Measurements from ENCODE around the gene IMMP1L.

The IMMP1L gene, protein sequence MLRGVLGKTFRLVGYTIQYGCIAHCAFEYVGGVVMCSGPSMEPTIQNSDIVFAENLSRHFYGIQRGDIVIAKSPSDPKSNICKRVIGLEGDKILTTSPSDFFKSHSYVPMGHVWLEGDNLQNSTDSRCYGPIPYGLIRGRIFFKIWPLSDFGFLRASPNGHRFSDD

GRCh38 chr11:31509429-31510345 lies at the start of gene IMMP1L, which contains the start of gene ELP4:
TSS of gene IMMP1L (minus strand) at chr11:31509622. CDS start at chr11:31463276, 46,346 bp downstream.
TSS of gene ELP4 (plus strand) at chr11:31509767. CDS start at chr11:31509785, 18 bp downstream.
- Mint-ChIP-seq H3K4me3 (peak within 1 kb of the TSS; percentile 86), H3K27ac (peak within 1 kb of the TSS; percentile 90), H3K9me3 (no peaks in the 10 kb centered on the region), H3K4me1 (ENCODE audit: low read depth) (peaks cover 5% of the 10 kb centered on the region), H3K27me3 (no peaks in the 10 kb centered on the region), H3K36me3 (ENCODE audit: low read depth) (peaks cover 15% of the 10 kb centered on the region)
- intact Hi-C loops (cut with micrococcal nuclease) = loop anchor here (1.0 to 10.0 kb wide), 2 partner anchors 140 to 295 kb away; partner anchors contain the start of genes DCDC1 and DNAJC24

- Mint-ChIP-seq H3K4me1 (ENCODE audit: low read depth) (no peaks in the 10 kb centered on the region), H3K27ac (no peak overlapping the region), H3K9me3 (no peaks in the 10 kb centered on the region), H3K36me3 (ENCODE audit: low read depth) (no peaks in the 10 kb centered on the region), H3K27me3 (no peaks in the 10 kb centered on the region), H3K4me3 (no peak overlapping the region)
- intact Hi-C loops (cut with micrococcal nuclease) = no loop called here
These were observed 48.6 kb upstream of the IMMP1L start for GRCh38 chr11:31558001-31558400.

DNA sequence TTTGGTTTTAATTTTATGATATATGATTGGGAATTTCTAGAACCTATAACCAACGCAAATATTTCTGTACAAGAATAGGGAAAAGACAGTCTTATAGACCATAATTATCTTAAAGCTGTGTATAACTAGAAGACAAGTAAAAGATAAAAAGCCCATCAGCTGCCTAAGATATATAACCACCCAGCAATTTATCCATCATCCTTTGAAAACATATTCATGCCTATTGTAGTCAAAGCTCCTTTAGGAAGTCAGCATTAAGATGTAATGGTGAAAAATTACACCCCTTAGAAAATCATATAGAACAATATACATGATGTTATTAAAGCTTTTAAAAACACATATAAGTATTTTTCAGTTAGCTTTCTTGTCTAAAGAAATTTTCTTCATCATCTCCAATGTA lies 46.5 kb upstream of the IMMP1L start:
- Mint-ChIP-seq H3K4me1 (ENCODE audit: low read depth) (no peaks in the 10 kb centered on the region), H3K9me3 (no peaks in the 10 kb centered on the region), H3K27me3 (no peaks in the 10 kb centered on the region), H3K27ac (no peak overlapping the region), H3K36me3 (ENCODE audit: low read depth) (no peaks in the 10 kb centered on the region), H3K4me3 (no peak overlapping the region)
- intact Hi-C loops (cut with micrococcal nuclease) = no loop called here

DNA sequence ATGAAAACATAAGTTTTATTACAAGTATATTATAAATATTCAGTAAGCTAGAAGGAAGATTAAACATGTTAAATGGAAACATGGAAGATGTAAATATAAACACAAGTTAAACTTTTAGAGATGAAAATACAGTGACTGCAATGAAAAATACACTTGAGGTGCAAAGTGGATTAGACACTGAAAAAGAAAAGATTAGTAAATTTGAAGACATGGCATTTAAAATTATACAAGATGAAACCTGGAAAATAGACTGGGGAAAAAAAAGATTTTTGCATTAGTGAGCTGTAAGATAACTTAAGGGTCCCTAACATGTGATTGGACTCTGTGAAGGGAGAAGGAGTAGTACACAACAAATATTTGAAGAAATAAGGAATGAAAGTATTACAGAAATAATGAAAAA lies 33.4 kb upstream of the IMMP1L start:
- no peaks in the 10 kb centered on the region for H3K27me3 Mint-ChIP-seq
- peaks cover 42% of the 10 kb centered on the region for H3K9me3 Mint-ChIP-seq

DNA sequence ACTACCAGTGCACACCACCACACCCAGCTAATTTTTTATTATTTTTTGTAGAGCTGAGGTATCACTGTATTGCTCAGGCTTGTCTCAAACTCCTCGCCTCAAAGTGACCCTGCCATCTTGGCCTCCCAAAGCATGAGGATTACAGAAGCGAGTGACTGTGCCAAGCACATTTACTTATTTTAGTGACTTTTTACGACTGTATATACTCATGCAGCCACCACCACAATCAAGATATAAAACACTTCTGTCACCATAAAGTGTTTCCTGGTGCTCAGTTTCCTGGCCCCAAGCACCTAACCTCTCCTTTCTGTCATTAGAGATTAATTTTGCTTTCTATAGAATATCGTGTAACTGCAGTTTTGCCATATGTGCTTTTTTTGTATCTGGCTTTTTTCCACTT lies 26.1 kb upstream of the IMMP1L start:
- no peak overlapping the region for H3K4me3 Mint-ChIP-seq
- H3K4me1 Mint-ChIP-seq (ENCODE audit: low read depth) = no peaks in the 10 kb centered on the region
- H3K27ac Mint-ChIP-seq = no peak overlapping the region
- H3K36me3 Mint-ChIP-seq (ENCODE audit: low read depth) = peaks cover 4% of the 10 kb centered on the region
- H3K27me3 Mint-ChIP-seq = no peaks in the 10 kb centered on the region
- no peaks in the 10 kb centered on the region for H3K9me3 Mint-ChIP-seq
- intact Hi-C loops (cut with micrococcal nuclease) = no loop called here

More for the DNA sequence above, 33.4 kb upstream of the IMMP1L start:
- Mint-ChIP-seq H3K27ac (no peak overlapping the region), H3K4me3 (no peak overlapping the region), H3K4me1 (ENCODE audit: low read depth) (no peaks in the 10 kb centered on the region), H3K36me3 (ENCODE audit: low read depth) (peaks cover 42% of the 10 kb centered on the region)
- intact Hi-C loops (cut with micrococcal nuclease) = no loop called here

- H3K27me3 Mint-ChIP-seq = no peaks in the 10 kb centered on the region
- intact Hi-C loops (cut with micrococcal nuclease) = no loop called here
- H3K9me3 Mint-ChIP-seq = no peaks in the 10 kb centered on the region
- H3K36me3 Mint-ChIP-seq (ENCODE audit: low read depth) = peaks cover 4% of the 10 kb centered on the region
- H3K4me3 Mint-ChIP-seq = no peak overlapping the region
- H3K4me1 Mint-ChIP-seq (ENCODE audit: low read depth) = no peaks in the 10 kb centered on the region
- H3K27ac Mint-ChIP-seq = no peak overlapping the region
These were observed 21.9 kb upstream of the IMMP1L start for GRCh38 chr11:31531293-31531692.

- intact Hi-C loops (cut with micrococcal nuclease) = no loop called here
- no peaks in the 10 kb centered on the region for H3K4me1 Mint-ChIP-seq (ENCODE audit: low read depth)
- no peaks in the 10 kb centered on the region for H3K27me3 Mint-ChIP-seq
- no peak overlapping the region for H3K4me3 Mint-ChIP-seq
- no peak overlapping the region for H3K27ac Mint-ChIP-seq
- peaks cover 4% of the 10 kb centered on the region for H3K36me3 Mint-ChIP-seq (ENCODE audit: low read depth)
- H3K9me3 Mint-ChIP-seq = no peaks in the 10 kb centered on the region
These were observed 20.3 kb upstream of the IMMP1L start for GRCh38 chr11:31529701-31530100.

GRCh38 chr11:31529189-31529588 lies 19.8 kb upstream of the IMMP1L start:
- H3K36me3 Mint-ChIP-seq (ENCODE audit: low read depth) = peaks cover 4% of the 10 kb centered on the region
- H3K4me3 Mint-ChIP-seq = no peak overlapping the region
- no peaks in the 10 kb centered on the region for H3K9me3 Mint-ChIP-seq
- intact Hi-C loops (cut with micrococcal nuclease) = no loop called here
- no peaks in the 10 kb centered on the region for H3K4me1 Mint-ChIP-seq (ENCODE audit: low read depth)
- H3K27ac Mint-ChIP-seq = no peak overlapping the region
- H3K27me3 Mint-ChIP-seq = no peaks in the 10 kb centered on the region

DNA sequence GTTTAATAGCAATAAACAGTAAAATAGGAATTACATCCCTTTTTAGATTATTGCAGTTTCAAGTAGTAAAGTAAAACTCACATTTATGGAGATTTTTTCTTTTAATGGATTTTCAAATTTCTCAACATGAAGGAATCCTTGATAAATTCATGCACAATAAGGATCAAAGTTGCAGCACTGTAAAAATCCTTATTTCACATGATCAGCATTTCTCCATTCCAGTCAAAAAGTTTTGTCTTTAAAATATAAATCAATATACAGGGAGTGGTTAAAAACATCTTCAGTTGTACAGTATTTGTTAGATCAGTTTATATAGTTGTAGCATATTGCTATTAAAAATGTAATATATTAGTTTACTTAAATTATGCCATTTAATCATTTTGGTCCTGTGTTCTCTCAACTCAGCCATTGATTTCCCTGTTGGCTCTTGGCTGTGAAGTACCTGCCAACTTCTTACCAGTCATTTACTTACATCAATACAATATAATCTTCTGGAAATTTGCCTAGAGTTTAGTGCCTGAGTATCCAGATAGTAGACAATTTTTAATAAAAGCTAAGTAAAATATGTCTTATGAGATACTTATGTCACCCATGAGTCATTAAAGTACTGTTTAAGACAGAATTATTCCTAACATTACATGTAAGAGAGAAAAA lies 12.2 kb upstream of the IMMP1L start:
- intact Hi-C loops (cut with micrococcal nuclease) = no loop called here
- no peak overlapping the region for H3K4me3 Mint-ChIP-seq
- H3K27me3 Mint-ChIP-seq = no peaks in the 10 kb centered on the region

GRCh38 chr11:31512117-31512516 lies 2.7 kb upstream of the IMMP1L start:
- H3K27me3 Mint-ChIP-seq = no peaks in the 10 kb centered on the region

More for the DNA sequence above, 12.2 kb upstream of the IMMP1L start:
- H3K9me3 Mint-ChIP-seq = no peaks in the 10 kb centered on the region
- no peaks in the 10 kb centered on the region for H3K4me1 Mint-ChIP-seq (ENCODE audit: low read depth)
- no peak overlapping the region for H3K27ac Mint-ChIP-seq
- peaks cover 5% of the 10 kb centered on the region for H3K36me3 Mint-ChIP-seq (ENCODE audit: low read depth)

GRCh38 chr11:31509051-31509428 lies 382 bp downstream of the IMMP1L start:
- Mint-ChIP-seq H3K36me3 (ENCODE audit: low read depth) (peaks cover 21% of the 10 kb centered on the region), H3K27ac (peak overlapping the region; percentile 90), H3K4me3 (peak overlapping the region; percentile 86), H3K9me3 (no peaks in the 10 kb centered on the region), H3K27me3 (no peaks in the 10 kb centered on the region), H3K4me1 (ENCODE audit: low read depth) (peaks cover 5% of the 10 kb centered on the region)
- intact Hi-C loops (cut with micrococcal nuclease) = loop anchor here (1.0 to 10.0 kb wide), 2 partner anchors 140 to 296 kb away; partner anchors contain the start of genes DCDC1 and DNAJC24

More at GRCh38 chr11:31512117-31512516, 2.7 kb upstream of the IMMP1L start:
- H3K9me3 Mint-ChIP-seq = no peaks in the 10 kb centered on the region
- H3K36me3 Mint-ChIP-seq (ENCODE audit: low read depth) = peaks cover 13% of the 10 kb centered on the region
- H3K4me1 Mint-ChIP-seq (ENCODE audit: low read depth) = peaks cover 5% of the 10 kb centered on the region
- H3K4me3 Mint-ChIP-seq = no peak overlapping the region
- no peak overlapping the region for H3K27ac Mint-ChIP-seq
- intact Hi-C loops (cut with micrococcal nuclease) = no loop called here

DNA sequence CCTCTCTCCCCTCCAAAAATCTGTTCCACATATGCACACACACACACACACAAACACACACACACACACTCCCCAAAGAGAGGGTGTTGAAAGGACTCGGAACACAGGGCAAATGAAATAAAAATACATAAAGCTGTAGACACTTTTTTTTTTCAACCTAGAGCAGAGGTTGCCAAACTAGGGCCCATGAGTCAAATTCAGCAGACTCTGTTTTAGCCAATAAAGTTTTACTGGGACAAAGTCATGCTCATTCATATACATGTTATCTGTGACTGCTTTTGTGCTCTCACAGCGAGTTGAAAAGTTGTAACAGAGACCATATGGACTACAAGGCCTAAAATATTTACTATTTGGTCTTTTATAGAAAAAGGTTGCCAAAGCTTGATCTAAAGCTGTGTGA lies 8.9 kb downstream of the IMMP1L start:
- H3K27me3 Mint-ChIP-seq = no peaks in the 10 kb centered on the region
- no peaks in the 10 kb centered on the region for H3K4me1 Mint-ChIP-seq (ENCODE audit: low read depth)

GRCh38 chr11:31499576-31500178 lies 9.7 kb downstream of the IMMP1L start:
- H3K36me3 Mint-ChIP-seq (ENCODE audit: low read depth) = peaks cover 19% of the 10 kb centered on the region
- no peaks in the 10 kb centered on the region for H3K4me1 Mint-ChIP-seq (ENCODE audit: low read depth)
- H3K4me3 Mint-ChIP-seq = no peak overlapping the region
- H3K27ac Mint-ChIP-seq = no peak overlapping the region
- H3K27me3 Mint-ChIP-seq = no peaks in the 10 kb centered on the region
- intact Hi-C loops (cut with micrococcal nuclease) = loop anchor here (10.0 kb wide), 1 partner anchor 305 kb away; no protein-coding TSS in a partner anchor
- H3K9me3 Mint-ChIP-seq = peaks cover 11% of the 10 kb centered on the region

More for the DNA sequence above, 8.9 kb downstream of the IMMP1L start:
- no peak overlapping the region for H3K4me3 Mint-ChIP-seq
- H3K9me3 Mint-ChIP-seq = peaks cover 3% of the 10 kb centered on the region
- intact Hi-C loops (cut with micrococcal nuclease) = loop anchor here (10.0 kb wide), 1 partner anchor 304 kb away; no protein-coding TSS in a partner anchor
- peaks cover 12% of the 10 kb centered on the region for H3K36me3 Mint-ChIP-seq (ENCODE audit: low read depth)
- H3K27ac Mint-ChIP-seq = no peak overlapping the region
